SW480 (cell line): Measurements from ENCODE around the gene MOB2.

ENCODE experiments used
- DNase-seq: peaks from one replicate; pipeline ENCODE4 v3.0.0-alpha.2; 2016; ENCODE audit warnings: low spot score

The MOB2 gene

GRCh38 chr11:1504138-1504537 lies 17.6 kb upstream of the MOB2 start:
- DNase-seq, result no peak

DNA sequence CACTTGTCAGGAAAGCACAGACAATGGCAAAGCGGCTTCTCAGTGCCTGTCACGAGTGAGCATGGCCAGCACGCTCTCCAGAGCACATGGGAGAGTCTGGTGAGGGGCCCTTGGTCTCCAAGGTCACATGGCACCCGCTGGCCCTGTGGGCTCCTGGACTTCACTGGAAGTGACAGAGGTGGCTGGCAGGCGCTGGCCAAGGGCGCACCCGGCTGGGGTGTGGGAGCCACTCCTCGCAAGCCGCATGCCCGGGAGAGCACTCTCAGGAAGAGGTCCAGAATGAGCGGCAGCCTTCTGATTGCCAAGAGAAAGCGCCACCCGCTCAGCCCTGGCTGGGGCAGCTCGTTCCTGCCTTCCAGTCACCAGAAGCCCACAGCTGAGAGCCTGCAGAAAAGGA lies 17.1 kb upstream of the MOB2 start:
- no peak for DNase-seq

GRCh38 chr11:1502954-1503707 lies 16.6 kb upstream of the MOB2 start:
- no peak for DNase-seq

- DNase-seq, result no peak
These were observed 15.8 kb upstream of the MOB2 start for GRCh38 chr11:1502168-1502953.

- no peak for DNase-seq
These were observed 15.0 kb upstream of the MOB2 start for GRCh38 chr11:1501421-1502167.

- no peak for DNase-seq
These were observed 14.2 kb upstream of the MOB2 start for GRCh38 chr11:1500466-1501420.

- DNase-seq, result no peak
These were observed 13.3 kb upstream of the MOB2 start for GRCh38 chr11:1499899-1500298.

DNA sequence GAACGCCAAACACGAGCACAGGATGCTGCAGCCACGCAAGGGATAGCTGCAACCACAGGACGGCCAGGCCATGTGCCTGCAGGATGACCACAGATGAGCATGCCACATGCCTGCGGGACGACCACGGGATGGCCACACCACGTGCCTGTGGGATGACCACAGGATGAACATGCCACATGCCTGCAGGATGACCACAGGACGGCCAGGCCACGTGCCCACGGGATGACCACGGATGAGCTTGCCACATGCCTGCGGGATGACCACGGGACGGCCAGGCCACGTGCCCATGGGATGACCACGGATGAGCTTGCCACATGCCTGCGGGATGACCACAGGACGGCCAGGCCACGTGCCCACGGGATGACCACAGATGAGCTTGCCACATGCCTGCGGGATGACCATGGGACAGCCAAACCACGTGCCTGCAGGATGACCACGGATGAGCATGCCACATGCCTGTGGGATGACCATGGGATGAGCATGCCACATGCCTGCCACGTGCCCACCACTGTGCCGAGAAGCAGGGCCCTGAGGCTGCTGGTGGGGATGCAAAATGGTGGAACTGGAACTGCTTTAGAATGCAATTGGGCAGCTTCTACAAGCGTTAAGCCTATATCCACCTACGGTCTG lies 12.8 kb upstream of the MOB2 start:
- DNase-seq, result no peak

DNA sequence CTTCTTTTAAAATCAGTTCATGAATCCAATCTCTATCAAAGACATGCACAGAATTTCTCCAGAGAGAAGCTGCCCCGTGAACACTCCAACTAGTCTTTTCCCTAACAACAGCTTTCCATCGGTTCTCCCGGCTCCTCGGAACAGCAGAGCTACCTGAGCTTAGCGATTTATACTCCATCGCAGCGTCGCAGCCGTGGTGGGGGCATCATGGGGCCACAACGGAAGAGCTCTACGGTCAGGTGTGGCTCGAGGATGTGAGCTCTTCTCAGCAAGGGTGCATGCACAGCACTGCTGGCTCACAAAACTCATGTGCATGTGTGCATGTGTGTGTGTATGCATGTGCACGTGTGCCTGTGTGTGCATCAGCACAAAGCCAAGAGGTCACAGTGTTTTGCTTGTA lies 11.7 kb upstream of the MOB2 start:
- no peak for DNase-seq

DNA sequence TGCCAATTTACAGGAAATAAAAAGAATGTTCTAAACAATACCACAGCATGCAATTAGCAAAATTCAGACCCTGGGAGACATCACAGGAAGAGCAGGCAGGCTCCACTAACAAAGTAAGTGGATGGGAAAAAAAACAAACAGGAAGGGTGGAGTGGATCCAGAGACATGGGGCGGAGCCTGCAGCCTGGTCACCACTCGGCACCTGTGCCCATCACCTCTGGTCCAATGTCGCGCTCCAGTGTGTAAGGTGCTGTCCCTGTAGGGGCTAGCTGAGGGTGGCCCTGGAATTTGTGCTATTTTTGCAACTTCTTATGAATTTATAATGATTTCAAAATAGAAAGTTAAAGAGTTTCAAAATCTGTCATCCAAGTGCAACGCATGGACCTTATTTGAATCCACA lies 11.0 kb upstream of the MOB2 start:
- no peak for DNase-seq

DNA sequence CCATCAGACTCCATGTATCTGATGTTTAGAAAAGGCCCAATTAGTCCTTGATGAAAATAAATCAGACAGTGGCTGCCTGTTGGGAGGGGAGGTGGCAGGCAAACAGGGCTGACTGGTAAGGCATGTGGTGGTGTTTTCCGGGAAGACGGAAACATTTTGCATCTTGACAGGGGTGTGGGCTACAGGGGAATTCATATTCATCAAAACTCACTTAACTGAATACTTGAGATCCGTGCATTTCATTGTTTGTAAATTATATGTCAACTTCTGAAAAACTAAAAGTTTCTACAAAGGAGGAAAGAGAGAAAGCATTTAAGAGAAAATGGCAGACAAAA lies 10.1 kb upstream of the MOB2 start:
- no peak for DNase-seq

GRCh38 chr11:1496091-1496760 lies 9.6 kb upstream of the MOB2 start:
- DNase-seq, result no peak

DNA sequence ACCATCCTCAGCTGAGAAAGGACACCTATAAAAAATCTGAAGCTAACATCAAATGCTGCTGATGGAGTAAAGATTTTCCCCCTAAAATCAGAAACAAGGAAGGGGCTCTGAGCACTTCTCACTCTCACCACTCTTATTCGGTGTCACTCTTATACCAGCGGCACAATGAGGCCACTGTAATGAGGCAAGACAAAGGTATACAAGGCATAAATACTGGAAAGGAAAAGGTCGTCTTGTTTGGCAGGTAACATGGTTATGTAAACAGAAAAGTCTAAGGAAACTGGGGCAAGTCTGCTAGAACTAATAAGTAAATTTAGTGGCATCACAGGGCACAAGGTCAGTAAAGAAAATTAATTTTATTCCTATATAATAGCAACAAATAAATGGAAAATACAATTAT lies 8.1 kb upstream of the MOB2 start:
- DNase-seq, result no peak

DNA sequence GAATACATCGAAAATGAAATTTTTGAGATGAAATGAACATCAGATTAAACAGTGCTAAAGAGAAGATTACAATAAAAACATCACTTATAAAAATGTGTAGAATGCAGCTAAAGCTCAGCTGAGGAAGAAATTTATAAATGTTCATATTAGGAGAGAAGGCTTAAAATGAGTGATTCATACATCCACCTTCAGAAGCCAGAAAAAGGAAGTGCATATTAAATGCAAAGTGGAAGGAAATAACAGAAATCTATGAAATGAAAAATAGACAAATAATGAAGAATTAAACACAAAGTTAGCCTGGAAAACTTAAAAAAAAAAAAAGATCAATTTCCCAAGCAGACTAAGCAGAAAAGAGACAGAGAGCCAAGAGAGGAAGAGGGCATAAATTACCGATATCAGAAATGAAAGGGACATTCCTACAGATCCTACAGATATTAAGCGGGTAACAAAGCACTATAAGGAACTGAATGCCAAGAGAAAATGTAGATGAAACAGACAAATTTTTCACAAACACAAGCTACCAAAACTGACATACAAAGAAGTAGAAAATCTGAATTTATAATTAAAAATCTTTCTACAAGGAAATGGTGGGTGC lies 7.2 kb upstream of the MOB2 start:
- no peak for DNase-seq

DNA sequence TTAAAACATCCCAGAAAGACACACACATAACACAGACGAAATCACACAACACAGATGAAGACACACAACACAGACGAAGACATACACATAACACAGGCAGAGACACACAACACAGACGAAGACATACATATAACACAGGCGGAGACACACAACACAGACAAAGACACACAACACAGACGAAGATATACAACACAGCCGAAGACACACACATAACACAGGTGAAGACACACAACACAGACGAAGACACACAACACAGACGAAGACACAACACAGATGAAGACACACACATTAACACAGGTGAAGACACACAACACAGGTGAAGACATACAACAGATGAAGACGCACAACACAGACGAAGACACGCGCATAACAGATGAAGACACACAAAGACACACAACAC lies 4.8 kb upstream of the MOB2 start:
- no peak for DNase-seq

GRCh38 chr11:1490651-1491050 lies 4.1 kb upstream of the MOB2 start:
- no peak for DNase-seq

DNA sequence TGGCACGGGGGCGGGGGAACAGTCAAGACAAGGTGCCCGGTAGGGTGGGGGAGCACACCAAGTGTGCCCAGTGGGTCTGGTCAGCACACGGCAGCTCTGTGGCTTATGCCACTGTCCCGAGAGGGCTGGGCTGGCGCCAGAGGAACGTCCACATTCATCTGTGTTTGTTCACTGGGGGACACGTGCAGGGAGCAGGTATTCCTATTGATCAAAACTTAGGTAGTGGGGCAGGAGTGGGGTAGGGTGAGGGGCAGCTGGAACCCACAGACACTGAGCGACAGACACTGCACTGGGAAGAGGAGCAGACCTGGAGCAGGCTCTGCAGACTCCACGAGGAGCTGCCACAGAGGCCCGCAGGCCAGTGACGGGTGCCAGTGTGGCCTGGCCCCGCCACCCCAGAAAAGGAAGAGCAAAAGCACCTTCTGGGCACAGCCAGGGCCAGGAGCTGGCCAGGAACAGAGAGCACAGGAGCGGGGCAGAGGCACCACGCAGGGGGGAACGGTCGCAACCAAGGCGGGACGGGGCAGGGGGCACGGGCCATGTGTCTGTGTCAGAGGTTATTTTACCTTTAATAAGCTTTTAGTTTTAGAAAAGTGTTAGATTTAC lies 2.1 kb upstream of the MOB2 start:
- DNase-seq, result no peak

DNA sequence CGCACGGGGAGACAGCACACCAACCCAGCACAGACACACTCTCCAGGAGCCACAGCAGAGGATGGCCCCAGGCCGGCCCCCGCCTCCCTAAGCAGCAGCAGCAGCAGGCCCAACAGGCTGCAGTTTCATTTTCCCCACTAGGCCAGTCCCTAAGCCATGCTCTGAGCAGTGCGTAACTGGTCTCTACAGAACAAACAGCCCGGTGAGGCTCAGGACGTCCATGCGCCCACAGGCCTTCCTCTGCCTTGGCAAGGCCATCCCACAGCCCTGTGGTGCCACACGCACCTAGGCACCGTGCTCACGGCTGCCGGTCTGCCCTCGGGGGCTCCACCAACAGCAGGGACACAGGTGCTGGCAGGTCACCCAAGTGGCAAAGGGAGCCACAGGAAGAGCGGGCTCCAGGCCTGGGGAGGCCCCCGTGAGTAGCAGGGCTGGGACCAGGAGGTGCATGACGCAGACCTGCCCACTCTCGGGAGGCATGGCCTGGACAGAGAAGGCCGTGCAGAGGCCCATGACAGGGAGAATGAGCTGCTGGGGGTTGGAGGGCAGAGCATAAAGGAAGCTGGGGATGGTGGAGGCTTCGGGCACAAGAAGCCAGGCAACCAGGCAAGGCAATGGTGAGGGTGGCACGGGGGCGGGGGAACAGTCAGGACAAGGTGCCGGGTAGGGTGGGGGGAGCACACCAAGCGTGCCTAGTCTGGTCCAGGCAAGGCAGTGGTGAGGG lies 1.4 kb upstream of the MOB2 start:
- no peak for DNase-seq

DNA sequence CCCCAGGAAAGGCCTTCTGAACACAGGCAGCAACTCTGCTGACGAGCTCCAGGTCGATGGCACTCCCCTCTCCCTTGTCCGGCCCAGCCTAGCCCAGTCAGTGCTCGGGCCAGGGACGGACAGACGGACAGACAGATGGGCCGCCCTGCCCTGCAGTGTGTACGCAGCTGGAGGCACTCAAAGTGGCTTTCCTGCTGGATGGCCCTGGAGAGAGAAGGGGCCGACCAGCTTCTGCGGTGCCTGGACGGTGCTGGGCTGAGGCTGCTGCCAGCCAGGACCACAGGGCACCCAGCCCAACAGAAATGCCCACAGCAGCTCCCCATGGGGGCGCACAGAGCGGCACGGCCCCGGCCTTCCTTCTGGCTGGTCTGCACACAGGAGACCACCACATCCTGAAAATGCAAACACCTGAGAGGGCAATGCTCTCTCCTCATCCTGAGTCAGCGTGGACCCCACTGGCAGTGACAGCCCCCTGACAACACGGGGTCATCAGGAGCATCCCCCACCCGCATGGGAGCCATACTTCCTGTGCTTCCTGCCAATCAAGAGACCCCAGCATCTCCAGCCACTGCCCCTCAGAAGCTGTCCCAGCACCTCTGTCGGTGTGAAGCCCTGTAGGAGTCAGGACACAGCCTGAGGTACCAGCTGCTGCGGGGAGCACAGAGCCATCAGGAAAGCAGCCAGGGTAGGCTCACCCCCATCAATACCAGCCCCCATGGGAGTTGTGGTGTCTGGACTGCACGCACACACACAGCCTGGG lies 692 bp upstream of the MOB2 start:
- no peak for DNase-seq
